GM12878 (cell line): Measurements from ENCODE around the gene ZCCHC17. TPM values are rescaled to one million over a fixed set of nuclear protein-coding genes. Genes with fewer than 3 reads are reported as not detected.

Experiments used
- ATAC-seq: fragments of 200-7000 bp; cut with Tn5 transposase; 3 replicates; pipeline ENCODE4 v1.9.1; 2020; ENCODE audit warnings: mild to moderate bottlenecking, moderate library complexity
- BruUV-seq: library from RNA; stranded (reverse); fragments of 400-500 nt; replicated peaks from 2 replicates; lab custom pipeline; 2021; lab: Mats Ljungman, UMichigan
- CTCF ChIA-PET: fragments of 300-600 bp; sonication (Branson Sonifier 250); formaldehyde crosslinking; extraction: SDS; loops from one replicate; lab custom pipeline; 2021; ENCODE audit warnings: inconsistent platforms; lab: Yijun Ruan, JAX
- POLR2A ChIA-PET: fragments of 350-600 bp; formaldehyde crosslinking; extraction: SDS; loops from one replicate; lab custom pipeline; 2021; ENCODE audit warnings: inconsistent platforms; lab: Charles Lee
- RAD21 ChIA-PET: fragments of 300-600 bp; sonication (Branson Sonifier 250); formaldehyde crosslinking; loops from one replicate; lab custom pipeline; 2023; ENCODE audit warnings: antibody characterized with exemption; ENCODE audit not compliant: unreplicated experiment; lab: Charles Lee
- SMC1A ChIA-PET: fragments of 300-600 bp; sonication (Branson Sonifier 250); formaldehyde crosslinking; loops from one replicate; lab custom pipeline; 2023; ENCODE audit not compliant: unreplicated experiment, uncharacterized antibody; lab: Charles Lee
- DNase-seq: peaks from one replicate; pipeline ENCODE4 v3.0.0-alpha.2; 2011; ENCODE audit warnings: low read depth, low spot score
- FAIRE-seq: peaks from 3 replicates; lab custom pipeline; 2011; peaks lifted over from hg19 to GRCh38; lab: Jason Lieb, UNC
- H2AFZ ChIP-seq: 2 replicates; pipeline ENCODE4 v1.6.0; 2011; ENCODE audit warnings: low read depth, low read length, control low read depth; ENCODE audit not compliant: control insufficient read depth
- H3K27ac ChIP-seq: 2 replicates; pipeline ENCODE4 v1.5.1; 2011; ENCODE audit warnings: control low read depth; ENCODE audit not compliant: control insufficient read depth, insufficient read depth
- H3K27me3 ChIP-seq, 2 experiments: replicated peaks in 1 of 2; 2 replicates each; pipeline versions ENCODE4 v1.6.0 to v1.6.1; 2011; ENCODE audit warnings: low read length in 1 of 2; ENCODE audit not compliant: control insufficient read depth in 2 of 2, insufficient read depth in 2 of 2
- H3K36me3 ChIP-seq, 2 experiments: 2 replicates each; pipeline ENCODE4 v1.5.1; 2011; ENCODE audit warnings: low read length in 1 of 2; ENCODE audit not compliant: control insufficient read depth in 2 of 2, insufficient read depth in 2 of 2
- H3K4me1 ChIP-seq: 2 replicates; pipeline ENCODE4 v1.6.1; 2011; ENCODE audit warnings: mild to moderate bottlenecking, low read length, moderate library complexity, mixed read lengths; ENCODE audit not compliant: control insufficient read depth, insufficient read depth
- H3K4me2 ChIP-seq: 2 replicates; pipeline ENCODE4 v1.6.0; 2011; ENCODE audit warnings: control low read depth; ENCODE audit not compliant: control insufficient read depth, insufficient read depth
- H3K4me3 ChIP-seq: fragments of 200-600 bp; sonication (generic); 2 replicates; pipeline ENCODE4 v1.5.1; 2016
- H3K79me2 ChIP-seq: 2 replicates; pipeline ENCODE4 v1.6.0; 2011; ENCODE audit warnings: low read length; ENCODE audit not compliant: control insufficient read depth, insufficient read depth
- H3K9ac ChIP-seq: 2 replicates; pipeline ENCODE4 v1.8.0; 2011; ENCODE audit warnings: low read length, control low read depth, mixed read lengths; ENCODE audit not compliant: control insufficient read depth, insufficient read depth
- H3K9me3 ChIP-seq: replicated peaks from 3 replicates; pipeline ENCODE4 v1.5.1; 2011; ENCODE audit warnings: mild to moderate bottlenecking, low read length; ENCODE audit not compliant: control insufficient read depth, insufficient read depth
- H4K20me1 ChIP-seq: 2 replicates; pipeline ENCODE4 v1.6.0; 2011; ENCODE audit not compliant: control insufficient read depth, insufficient read depth
- BCL11A ChIP-seq: IDR thresholded peaks from 2 replicates; pipeline ENCODE4 v1.6.1; 2011; ENCODE audit warnings: low read depth, low read length
- E2F8 ChIP-seq: fragments of 450-650 bp; IDR thresholded peaks from 2 replicates; pipeline ENCODE4 v1.6.1; 2018; ENCODE audit warnings: mild to moderate bottlenecking, low read depth, moderate library complexity; ENCODE audit not compliant: partially characterized antibody
- ELK1 ChIP-seq: IDR thresholded peaks from 2 replicates; pipeline ENCODE4 v1.6.1; 2012; ENCODE audit warnings: low read depth, low read length, improper control_type of control experiment
- HSF1 ChIP-seq: fragments of 150-350 bp; IDR thresholded peaks from 2 replicates; pipeline ENCODE4 v1.6.1; 2014; ENCODE audit warnings: mild to moderate bottlenecking, low read depth, low read length
- NFYA ChIP-seq: IDR thresholded peaks from 2 replicates; pipeline ENCODE4 v1.6.1; 2011; ENCODE audit warnings: low read depth, mild to moderate bottlenecking, low read length, improper control_type of control experiment, borderline replicate concordance
- NR2C2 ChIP-seq: IDR thresholded peaks from 2 replicates; pipeline ENCODE4 v1.6.1; 2011; ENCODE audit warnings: borderline replicate concordance, low read depth; ENCODE audit not compliant: control insufficient read depth, insufficient read length
- PRDM15 ChIP-seq: fragments of 450-650 bp; formaldehyde crosslinking; IDR thresholded peaks from 2 replicates; pipeline ENCODE4 v1.4.0; 2020; ENCODE audit warnings: mild to moderate bottlenecking, moderate library complexity
- REST ChIP-seq: IDR thresholded peaks from 2 replicates; pipeline ENCODE4 v1.6.1; 2012; ENCODE audit warnings: mild to moderate bottlenecking, low read depth, low read length
- SP1 ChIP-seq: IDR thresholded peaks from one replicate; pipeline ENCODE4 v1.6.1; 2011; ENCODE audit warnings: low read depth, low read length
- ZNF24 ChIP-seq: fragments of 450-650 bp; IDR thresholded peaks from 2 replicates; pipeline ENCODE4 v1.6.1; 2017; ENCODE audit warnings: antibody characterized with exemption, mild to moderate bottlenecking
- WGBS: methylation state at CpG from one replicate; pipeline ENCODE4 v1.1.6; 2016; ENCODE audit warnings: low lambda C conversion rate; ENCODE audit not compliant: insufficient replicate concordance, insufficient coverage; ENCODE audit errors: missing lambda C conversion rate; 5-methylcytosine and 5-hydroxymethylcytosine counted together
- in situ Hi-C: fragments of 300-500 bp; cut with MboI; formaldehyde crosslinking; loops from 9 replicates; pipeline ENCODE4 v1.14.3; 2018; ENCODE audit warnings: mixed read lengths
- intact Hi-C: fragments of 100-400 bp; cut with micrococcal nuclease; formaldehyde crosslinking; loops from one replicate; pipeline ENCODE4 v1.14.2; 2022; ENCODE audit not compliant: unreplicated experiment
- polyA plus RNA-seq, 11 experiments: library from polyadenylated mRNA; depleted of rRNA in 4 of 11; unstranded in 6 of 11; stranded (reverse) in 5 of 11; fragments of >200 nt; fragmentation: Nextera tagmentation in 4 of 11; fragmentation: Illumina TruSeq in 1 of 11; extraction: Ambion mirVana in 4 of 11; extraction: Trizol in 1 of 11; gene quantifications; 1 replicate in 1 of 11; 2 replicates in 10 of 11; pipeline versions ENCODE4 v1.2.1 to v1.2.3, GENCODE V29; 2011 to 2016; ENCODE audit warnings: inconsistent platforms in 2 of 11, missing spikeins in 2 of 11, low read depth in 1 of 11
- total RNA-seq, 4 experiments: library from RNA; depleted of rRNA in 3 of 4; stranded (reverse); fragments of >200 nt in 3 of 4; fragmentation: Illumina TruSeq in 1 of 4; extraction: Trizol in 1 of 4; gene quantifications; 2 replicates each; pipeline versions ENCODE4 v1.2.1 to v1.2.3, GENCODE V29; 2013 to 2021

ZCCHC17 gene
- total and polyA plus RNA-seq, 10 of the 15 experiments (the other 5 are each of a cell fraction or from before 2014, with no cell fraction given), result 22.3 to 86.3 (median 47.0) TPM

- Histone ChIP-seq H3K79me2 (no peaks in the 10 kb centered on the region), H3K27ac (no peak overlapping the region), H3K4me2 (no peak overlapping the region), H3K27me3 (no peaks in the 10 kb centered on the region), H3K4me1 (no peaks in the 10 kb centered on the region), H2AFZ (no peak overlapping the region), H3K4me3 (no peak overlapping the region), H3K36me3 (peaks cover 10 to 26% of the 10 kb centered on the region in 2 experiments), H4K20me1 (no peaks in the 10 kb centered on the region), H3K9ac (no peak overlapping the region), H3K9me3 (no peaks in the 10 kb centered on the region)
- 75% methylated on average over 2 of the region's 2 CpGs for WGBS
- FAIRE-seq, result no peak
- SMC1A ChIA-PET, result interaction anchor here (0.6 kb wide), 1 partner anchor 87 kb away, joined by 3 read pairs; no protein-coding TSS in a partner anchor
- no peak for DNase-seq
- CTCF ChIA-PET, result interaction anchor here (0.6 kb wide), 1 partner anchor 54 kb away, joined by 3 read pairs; no protein-coding TSS in a partner anchor
- BruUV-seq, result no TSS peak
- intact Hi-C loops, result no loop called here
- POLR2A ChIA-PET, result interaction anchor here (0.5 kb wide), 1 partner anchor 1901 kb away, joined by 3 read pairs; no protein-coding TSS in a partner anchor
- no peak for ATAC-seq
- in situ Hi-C loops, result no loop called here
- RAD21 ChIA-PET, result interaction anchor here (0.9 kb wide), 1 partner anchor 90 kb away, joined by 3 read pairs; no protein-coding TSS in a partner anchor
- TF ChIP-seq BCL11A, result no peak
- TF ChIP-seq HSF1, result no peak
- TF ChIP-seq E2F8, result no peak
- no peak for TF ChIP-seq NFYA
- TF ChIP-seq REST, result no peak
- no peak for TF ChIP-seq ELK1
- TF ChIP-seq NR2C2, result no peak
- no peak for TF ChIP-seq SP1
- TF ChIP-seq ZNF24, result no peak
- TF ChIP-seq PRDM15 (CRISPR knock-in tag), result no peak
Observed at GRCh38 chr1:31273619-31274018, 23.2 kb upstream of the ZCCHC17 start.
